ENCODE measurements around the gene OTOP2.

GRCh38 chr17:74964988-74965622 lies 41.0 kb downstream of the OTOP2 start:
- TF ChIP-seq CTCF (IDR thresholded peaks at IDR 0.05; ENCODE audit: low read depth, low read length, poor library complexity, severe bottlenecking) = no peak
- TF ChIP-seq EZH2phosphoT487 (IDR thresholded peaks at IDR 0.05; ENCODE audit: borderline replicate concordance, low read length) = no peak
